SKM-1 (cell line): ENCODE measurements around the gene SPECC1L.
"Not testable (repeated sequence)": the region's sequence is repeated elsewhere in the genome, so short reads cannot be mapped to it uniquely, and the experiment has no call there.

Experiments
- DNase-seq: peaks from one replicate; lab custom pipeline; 2025; ENCODE audit not compliant: unreplicated experiment; lab: John Stamatoyannopoulos, UW

Gene SPECC1L

GRCh38 chr22:24270556-24271385 lies at the start of gene SPECC1L:
SPECC1L (plus strand) TSS chr22:24270831; CDS start chr22:24302232, 31,401 bp downstream.
- peak; percentile 80 for DNase-seq

- no peak for DNase-seq
Measured at GRCh38 chr22:24224468-24224867, 46.2 kb upstream of the SPECC1L start.

GRCh38 chr22:24225044-24225601 lies 45.5 kb upstream of the SPECC1L start:
- DNase-seq: no peak

GRCh38 chr22:24225951-24226350 lies 44.7 kb upstream of the SPECC1L start:
- no peak for DNase-seq

- DNase-seq: no peak
Measured at GRCh38 chr22:24230911-24231656, 39.5 kb upstream of the SPECC1L start.

- no peak for DNase-seq
Measured at GRCh38 chr22:24231706-24232105, 38.9 kb upstream of the SPECC1L start.

GRCh38 chr22:24232124-24232523 lies 38.5 kb upstream of the SPECC1L start:
- DNase-seq: no peak

- no peak for DNase-seq
Measured at GRCh38 chr22:24232725-24233124, 37.9 kb upstream of the SPECC1L start.

GRCh38 chr22:24233235-24233634 lies 37.4 kb upstream of the SPECC1L start:
- DNase-seq: no peak

- no peak for DNase-seq
Measured at GRCh38 chr22:24233816-24234215, 36.8 kb upstream of the SPECC1L start.

GRCh38 chr22:24235315-24235714 lies 35.3 kb upstream of the SPECC1L start:
- no peak for DNase-seq

GRCh38 chr22:24236656-24237055 lies 34.0 kb upstream of the SPECC1L start:
- DNase-seq: no peak

GRCh38 chr22:24238101-24238694 lies 32.4 kb upstream of the SPECC1L start:
- DNase-seq: not testable (repeated sequence)

- DNase-seq: no peak
Measured at GRCh38 chr22:24240381-24240780, 30.2 kb upstream of the SPECC1L start.

- DNase-seq: not testable (repeated sequence)
Measured at GRCh38 chr22:24240985-24241692, 29.5 kb upstream of the SPECC1L start.

- DNase-seq: not testable (repeated sequence)
Measured at GRCh38 chr22:24243417-24243816, 27.2 kb upstream of the SPECC1L start.

- no peak for DNase-seq
Measured at GRCh38 chr22:24244144-24244787, 26.4 kb upstream of the SPECC1L start.

GRCh38 chr22:24245030-24245431 lies 25.6 kb upstream of the SPECC1L start, which contains the start of gene GGT5:
GGT5 (minus strand) TSS chr22:24245082; CDS start chr22:24244725, 357 bp downstream.
- not testable (repeated sequence) for DNase-seq

- not testable (repeated sequence) for DNase-seq
Measured at GRCh38 chr22:24245584-24246561, 24.8 kb upstream of the SPECC1L start.
